Activated T-cell treated with anti-CD3 and anti-CD28 coated beads for 24 hours (primary cell): Measurements from ENCODE around the gene POC5.
"Not testable (repeated sequence)": the region's sequence is repeated elsewhere in the genome, so short reads cannot be mapped to it uniquely, and the experiment has no call there.

Experiments used
- DNase-seq: peaks from one replicate; pipeline ENCODE4 v3.0.0-alpha.2; 2020; ENCODE audit warnings: low read depth

POC5 gene

DNA sequence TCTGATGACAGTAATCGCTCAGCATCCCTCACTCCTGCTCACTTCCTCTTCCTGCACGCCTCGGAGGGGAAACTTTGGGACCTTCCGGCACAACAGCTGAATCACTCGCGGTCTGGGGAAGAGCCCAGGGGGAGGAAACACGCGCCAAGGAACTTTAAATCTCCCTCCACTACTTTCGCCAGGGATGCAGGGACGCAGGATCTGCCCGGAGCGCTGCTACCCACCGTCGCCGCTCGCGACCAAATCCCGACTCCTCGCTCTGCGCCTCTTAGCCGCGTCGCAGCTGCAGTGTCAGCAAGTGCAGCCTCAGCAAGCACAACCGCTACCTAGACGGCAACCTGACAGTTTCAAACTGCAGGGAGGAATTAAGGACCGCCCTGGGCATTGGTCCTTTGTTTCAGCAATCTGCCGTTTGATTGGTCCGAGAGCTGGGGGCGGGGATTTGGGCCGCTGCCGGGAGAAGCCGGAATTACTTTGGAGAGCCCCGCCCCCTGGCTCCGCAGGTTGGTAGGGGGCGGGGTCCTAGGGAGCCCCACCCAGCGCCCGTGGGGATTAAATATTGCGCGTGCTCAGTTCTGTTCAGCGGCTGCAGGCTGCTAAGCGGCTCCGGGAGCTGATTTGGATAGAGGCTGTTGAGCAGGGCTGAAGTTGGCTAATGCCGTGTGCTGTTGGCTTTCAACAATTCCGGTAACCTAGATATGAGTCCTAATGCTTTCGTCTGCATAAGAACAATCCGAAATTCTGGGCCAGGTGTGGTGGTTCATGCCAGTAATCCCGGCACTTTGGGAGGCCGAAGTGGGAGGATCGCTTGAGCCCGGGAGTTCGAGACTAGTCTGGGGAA, at the start of gene POC5:
TSS of gene POC5 (minus strand) at position 356 of the 841 bp plus-strand sequence. CDS start 4,500 bp downstream, outside the sequence.
- peak; percentile 98 for DNase-seq

DNA sequence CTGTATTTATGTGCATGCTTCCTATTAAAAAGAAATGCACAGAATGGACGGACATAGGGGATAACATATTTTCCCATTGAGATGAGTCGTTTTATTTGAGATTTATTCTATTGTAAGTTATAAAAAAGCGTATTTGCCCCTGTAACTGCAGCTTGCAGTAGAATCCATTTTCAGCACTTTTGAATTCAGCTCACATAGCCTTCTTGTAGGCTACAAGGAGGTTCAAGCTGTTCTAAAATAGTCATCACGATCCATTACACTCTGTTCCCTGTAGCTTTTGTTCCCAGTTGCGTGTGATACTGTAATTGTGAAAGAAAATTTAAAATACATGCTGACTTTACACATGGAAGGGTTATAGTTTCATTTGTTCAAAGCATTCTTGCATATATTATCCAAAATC, 40.9 kb upstream of the POC5 start:
- no peak for DNase-seq

DNA sequence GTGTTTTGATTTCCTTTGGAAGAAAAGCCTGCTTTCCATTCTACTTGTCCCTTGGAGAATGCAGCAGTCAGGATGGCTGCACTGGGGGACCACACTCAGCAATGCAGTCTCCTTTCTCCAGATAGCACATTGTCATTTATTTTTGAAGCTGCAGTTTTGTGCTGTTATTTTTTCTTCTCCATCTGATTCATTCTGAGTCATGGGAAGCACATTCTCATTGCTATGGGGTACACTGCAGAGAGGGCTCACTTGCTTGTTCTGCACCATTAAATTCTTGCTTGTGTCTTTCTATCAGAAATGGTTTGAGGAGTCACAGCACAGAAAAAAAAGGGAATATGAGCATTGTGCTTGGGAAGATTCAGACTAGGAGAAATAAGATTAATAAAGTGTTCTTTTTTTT, 39.7 kb upstream of the POC5 start:
- DNase-seq: no peak

DNA sequence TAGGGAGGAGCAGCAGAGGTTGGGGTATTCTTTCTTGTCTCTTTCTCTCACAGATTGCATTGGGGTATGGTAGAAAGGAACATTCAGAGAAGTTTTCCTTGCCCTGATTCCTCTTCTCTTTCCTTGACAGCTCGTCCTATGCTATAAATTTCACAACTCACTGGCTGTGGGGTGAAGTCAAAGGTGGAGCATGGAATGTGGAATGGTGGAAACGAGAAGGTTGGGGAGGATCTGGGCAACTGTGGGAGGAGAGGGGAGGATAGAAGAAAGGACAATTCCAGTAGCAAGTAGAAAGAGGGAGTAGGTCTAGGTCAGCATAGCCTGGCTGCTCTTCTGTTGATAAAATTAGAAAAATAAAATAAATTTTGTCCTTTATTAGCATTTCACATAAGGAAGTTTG, 39.0 kb upstream of the POC5 start:
- no peak for DNase-seq

DNA sequence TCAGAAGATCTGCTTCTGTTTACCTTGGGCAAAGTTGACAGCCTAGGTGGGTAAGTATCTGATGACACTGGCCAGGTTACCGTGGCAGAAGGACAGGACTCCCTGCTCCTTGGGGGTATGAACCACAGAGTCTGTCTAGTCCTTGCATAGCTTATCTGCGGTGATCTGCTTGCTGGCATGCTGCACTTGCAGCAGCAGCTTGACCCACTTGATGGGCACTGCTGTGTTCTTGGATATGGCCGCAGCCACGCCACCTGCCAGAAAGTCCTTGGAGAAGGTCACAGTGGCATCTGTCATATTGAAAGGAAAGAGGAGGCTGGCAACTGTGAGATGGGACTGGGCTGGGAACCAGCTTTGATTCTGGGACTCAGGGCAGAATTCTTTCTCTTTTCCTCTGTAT, 35.9 kb upstream of the POC5 start:
- DNase-seq: no peak

DNA sequence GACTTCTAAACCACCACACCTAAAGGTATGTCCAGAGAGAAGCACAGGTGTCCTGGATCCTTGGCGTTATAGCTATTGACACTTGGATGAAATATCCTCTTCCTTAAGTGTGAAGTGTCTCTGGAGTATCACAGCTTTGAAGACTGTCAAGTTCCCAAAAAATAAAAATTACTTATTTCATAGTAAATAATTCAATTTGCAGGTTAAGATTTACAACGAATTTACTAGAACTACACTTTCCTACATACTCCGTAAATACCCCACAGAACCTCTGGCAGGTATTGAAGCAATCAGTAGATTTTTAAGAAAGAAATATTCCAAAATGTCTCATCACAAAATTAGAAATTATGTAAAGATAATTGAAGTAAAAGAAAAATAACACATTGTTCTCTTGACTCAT, 27.1 kb upstream of the POC5 start:
- no peak for DNase-seq

DNA sequence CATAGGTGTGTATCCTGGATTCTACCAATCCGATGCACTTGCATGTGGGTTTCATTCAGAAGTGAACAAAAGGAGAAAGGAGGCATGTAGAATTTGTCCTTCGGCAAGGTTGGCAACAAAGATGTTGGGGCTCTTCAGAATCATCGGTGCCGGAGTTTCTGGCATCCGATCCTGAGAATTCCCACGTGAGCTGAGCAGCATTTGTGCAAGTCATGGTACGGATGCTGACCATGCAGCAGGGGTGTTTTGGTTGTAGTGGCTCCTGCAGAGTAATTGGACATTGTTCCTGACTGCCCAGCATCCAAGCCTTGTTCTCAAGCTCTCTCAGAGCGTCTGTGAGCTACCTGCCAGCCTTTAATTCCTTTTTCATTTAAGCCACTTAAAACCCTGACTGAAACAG, 19.0 kb upstream of the POC5 start:
- DNase-seq: no peak

DNA sequence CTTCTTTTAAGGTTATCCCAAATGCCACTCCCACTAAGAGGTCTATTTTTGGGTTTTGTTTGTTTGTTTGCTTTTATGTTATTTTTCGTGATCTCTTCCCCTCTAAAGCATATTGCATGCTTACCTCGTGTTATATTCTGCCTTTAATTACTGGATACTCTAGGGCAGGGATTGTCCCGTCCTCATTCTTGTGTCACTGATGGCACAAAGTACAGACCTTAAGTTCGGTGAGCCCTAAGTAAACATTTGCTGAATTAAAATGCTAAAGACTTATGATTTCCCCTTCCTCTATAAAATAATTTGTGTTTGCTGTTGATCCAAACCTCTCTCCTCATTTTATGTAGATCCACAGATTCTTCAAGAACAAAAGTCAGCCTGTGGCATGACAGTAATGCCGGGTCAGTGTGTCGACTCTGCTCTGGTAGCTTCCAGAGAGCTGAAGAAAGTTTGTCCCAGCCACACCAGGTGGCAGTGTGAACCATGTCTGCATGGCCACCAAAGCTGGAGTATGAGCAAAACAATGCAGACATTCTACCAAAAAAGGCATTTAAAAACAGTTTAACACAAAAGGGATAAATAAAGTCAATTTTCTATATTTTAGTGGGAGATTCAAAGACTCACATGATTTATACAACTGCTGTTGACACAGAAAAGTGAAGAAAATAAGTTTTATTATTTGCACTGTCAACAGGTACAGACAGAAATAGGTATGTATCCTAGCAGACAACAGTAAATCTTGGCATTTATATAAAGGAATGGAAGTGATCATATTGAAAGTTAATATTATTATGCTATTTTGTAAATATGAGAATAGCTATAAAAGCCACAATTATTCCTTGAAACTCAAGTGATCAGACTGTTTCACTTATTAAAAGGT, 17.9 kb upstream of the POC5 start:
- DNase-seq: no peak

GRCh38 chr5:75733767-75734166, 16.5 kb upstream of the POC5 start:
- DNase-seq: no peak

DNA sequence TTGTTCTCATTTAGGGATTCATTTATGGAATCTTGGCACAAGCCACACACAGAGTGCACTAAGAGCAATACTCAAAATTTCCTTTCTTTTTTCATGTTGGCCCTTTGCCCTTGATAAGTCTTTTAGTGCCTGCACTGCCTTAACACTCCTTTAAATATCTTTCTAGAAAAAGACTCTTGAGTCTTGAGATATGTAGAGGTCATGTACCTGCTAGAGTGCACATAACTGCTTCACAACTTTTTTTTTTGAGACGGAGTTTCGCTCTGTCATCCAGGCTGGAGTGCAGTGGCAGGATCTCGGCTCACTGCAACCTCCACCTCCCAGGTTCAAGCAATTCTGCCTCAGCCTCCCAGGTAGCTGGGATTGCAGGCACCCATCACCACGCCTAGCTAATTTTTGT, 14.3 kb upstream of the POC5 start:
- DNase-seq: not testable (repeated sequence)

DNA sequence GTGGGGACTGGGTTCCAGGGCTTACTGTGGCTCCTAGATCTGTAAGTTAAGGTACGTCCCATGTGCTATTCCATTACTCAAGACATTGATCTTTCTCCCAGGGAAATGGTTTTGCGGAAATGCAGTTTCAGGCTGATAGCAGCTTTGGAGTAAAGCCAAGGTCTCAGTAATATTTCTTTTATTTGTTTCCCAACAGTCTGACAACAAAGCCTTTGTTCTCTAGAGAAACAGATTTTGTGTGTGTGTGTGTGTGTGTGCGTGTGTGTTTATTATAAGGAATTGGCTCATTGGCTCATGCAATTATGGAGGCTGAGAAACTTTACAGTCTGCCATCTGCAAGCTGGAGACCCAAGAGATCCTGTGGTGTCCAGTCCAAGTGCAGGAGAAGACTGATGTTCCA, 12.1 kb upstream of the POC5 start:
- no peak for DNase-seq

DNA sequence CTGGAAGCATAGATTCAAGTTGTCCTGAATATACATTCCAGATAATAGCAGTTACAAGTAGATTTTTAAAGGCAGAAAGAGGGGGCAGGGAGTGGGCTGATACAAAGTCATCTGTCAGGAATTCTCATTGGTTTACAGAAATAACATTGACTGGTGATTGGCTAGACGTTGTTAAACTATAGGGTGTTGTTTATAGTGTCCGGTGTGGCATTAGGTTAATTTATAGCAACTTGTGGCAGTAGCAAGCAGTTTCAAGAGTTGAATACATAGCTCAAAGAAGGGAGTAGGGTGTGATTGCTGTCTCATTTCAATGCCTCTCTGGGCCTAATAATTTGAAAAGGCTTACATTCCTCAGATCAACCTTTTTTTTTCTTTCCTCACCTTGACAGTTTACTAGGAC, 10.7 kb upstream of the POC5 start:
- DNase-seq: no peak

GRCh38 chr5:75726224-75726623, 9.0 kb upstream of the POC5 start:
- DNase-seq: not testable (repeated sequence)

DNA sequence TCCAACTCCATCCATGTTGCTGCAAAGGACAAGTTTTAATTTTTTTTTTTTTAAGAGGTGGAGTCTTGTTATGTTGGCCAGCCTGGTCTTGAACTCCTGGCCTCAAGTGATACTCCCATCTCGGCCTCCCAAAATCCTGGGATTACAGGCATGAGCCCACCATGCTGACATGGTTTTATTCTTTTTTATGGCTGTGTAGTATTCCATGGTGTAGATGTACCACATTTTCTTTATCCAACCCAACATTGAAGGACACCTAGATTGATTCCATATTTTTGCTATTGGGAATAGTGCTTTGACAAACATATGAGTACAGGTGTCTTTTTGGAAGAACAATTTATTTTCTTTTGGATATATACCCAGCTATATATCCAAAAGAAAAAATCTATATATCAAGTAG, 6.1 kb upstream of the POC5 start:
- no peak for DNase-seq

GRCh38 chr5:75721573-75721972, 4.3 kb upstream of the POC5 start:
- DNase-seq: no peak

DNA sequence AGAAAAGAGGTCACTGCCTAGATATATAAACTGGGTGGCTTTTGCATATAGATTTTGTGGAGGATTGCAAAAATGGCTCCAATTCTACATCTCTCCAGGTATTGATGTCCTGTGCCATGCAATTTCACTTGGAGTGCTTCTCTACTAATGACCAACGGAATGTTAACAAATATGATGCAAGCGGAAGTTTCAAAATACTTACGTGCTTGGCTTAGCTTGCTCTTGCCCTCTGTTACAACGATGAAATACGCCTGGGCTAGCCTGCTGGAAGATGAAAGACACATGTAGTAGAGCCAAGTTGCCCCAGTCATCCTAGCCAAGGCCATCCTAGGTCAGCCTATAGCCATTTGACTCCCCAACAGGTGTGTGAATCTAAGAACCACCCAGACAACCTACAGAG, 3.6 kb upstream of the POC5 start:
- no peak for DNase-seq

- no peak for DNase-seq
Observed at GRCh38 chr5:75716715-75717081, 539 bp downstream of the POC5 start.

DNA sequence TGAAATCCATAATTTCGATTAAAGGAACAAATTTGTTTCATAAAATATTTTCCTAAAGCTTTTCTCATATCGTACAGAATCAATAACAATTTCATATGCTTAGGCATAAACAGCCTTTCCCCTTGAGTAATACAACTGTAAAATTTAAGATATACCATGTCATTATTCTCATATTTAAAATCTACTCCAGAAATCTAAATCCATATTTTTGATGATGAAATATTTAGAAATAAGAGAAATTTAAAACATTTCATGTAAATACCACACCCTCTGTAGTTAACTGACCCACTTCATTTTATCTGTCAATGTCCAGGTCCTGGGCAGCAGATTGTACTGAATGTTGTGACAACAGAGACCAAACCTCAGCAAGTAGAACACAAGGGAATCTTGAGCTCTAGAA, 5.1 kb downstream of the POC5 start:
- DNase-seq: no peak

DNA sequence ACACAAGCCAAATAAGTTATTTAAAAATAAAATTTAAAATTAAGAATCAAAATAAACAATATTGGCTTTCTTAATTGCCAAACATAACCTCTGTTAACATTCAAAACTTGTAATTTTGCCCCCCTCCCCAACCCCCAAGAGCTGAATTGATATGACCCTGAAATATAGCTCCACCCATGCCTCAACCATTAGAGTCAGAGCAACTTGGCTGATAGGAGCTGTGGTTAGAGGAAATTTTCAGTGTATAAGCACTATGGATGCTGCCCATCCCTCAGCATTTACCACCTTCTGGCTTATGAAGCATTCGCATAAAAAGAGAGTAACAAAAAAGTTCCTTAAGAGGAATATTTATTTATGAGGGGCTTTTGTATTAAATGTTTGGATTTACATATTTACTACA, 6.1 kb downstream of the POC5 start:
- no peak for DNase-seq

DNA sequence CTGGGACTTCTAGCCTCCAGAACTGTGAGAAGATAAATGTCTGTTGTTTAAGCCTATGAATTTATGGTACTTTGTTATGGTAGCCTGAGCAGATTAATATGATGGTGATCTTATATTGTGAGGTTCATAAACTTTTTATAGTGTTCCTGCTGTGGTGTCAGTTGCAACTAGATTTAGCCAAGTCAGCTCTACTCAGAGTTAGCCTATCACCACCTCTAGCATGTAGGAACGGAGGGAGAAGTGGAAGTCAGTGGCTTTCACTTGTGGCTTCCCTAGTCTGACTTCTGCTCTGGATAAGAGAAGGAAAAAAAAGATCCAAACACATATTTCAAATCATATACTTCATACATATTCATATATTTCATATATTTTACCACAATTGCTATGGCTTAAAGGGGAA, 6.6 kb downstream of the POC5 start:
- DNase-seq: no peak

DNA sequence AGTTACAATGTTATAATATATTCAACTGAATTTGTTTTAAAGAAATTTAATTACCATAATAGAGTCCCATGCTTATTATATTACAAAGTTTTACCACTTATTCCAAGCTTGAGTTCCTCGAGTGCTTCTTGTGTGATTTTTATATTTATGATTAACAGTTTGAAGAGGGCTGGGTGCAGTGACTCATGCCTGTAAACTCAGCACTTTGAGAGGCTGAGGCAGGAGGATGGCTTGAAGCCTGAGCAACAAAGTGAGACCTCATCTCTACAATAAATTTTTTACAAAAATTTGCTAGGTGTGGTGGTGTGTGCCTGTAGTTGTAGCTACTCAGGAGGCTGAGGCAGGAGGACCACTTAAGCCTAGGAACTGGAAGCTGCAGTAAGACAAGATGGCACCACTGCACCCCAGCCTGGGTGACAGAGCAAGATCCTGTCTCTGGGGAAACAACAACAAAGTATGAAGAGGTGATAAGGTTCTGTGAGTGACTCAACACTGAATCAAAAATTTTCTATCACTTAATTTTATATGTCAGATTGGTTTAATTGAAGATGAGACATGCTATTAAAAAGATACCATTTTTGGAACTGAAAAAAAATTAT, 9.2 kb downstream of the POC5 start:
- DNase-seq: no peak

DNA sequence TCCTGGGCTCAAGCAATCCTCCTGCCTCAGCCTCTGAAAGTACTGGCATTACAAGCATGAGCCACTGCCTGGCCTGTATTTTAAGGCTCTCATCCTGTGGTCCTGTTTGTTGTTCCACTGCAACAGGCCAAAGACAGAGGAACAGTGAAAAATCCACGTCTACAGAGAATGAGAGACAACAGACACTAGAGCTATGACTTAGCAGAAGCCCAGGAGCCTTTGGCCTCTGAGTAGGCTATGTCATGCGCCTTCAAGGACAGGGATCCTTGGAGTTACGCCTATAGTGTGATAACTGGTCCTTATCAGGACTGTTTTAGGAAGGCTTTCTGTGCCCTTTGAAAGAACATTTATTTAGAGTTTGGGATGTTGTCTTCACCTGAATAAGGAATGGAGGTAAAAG, 10.5 kb downstream of the POC5 start:
- DNase-seq: no peak

GRCh38 chr5:75706016-75706415, 11.2 kb downstream of the POC5 start:
- no peak for DNase-seq
